Caco-2 (cell line): ENCODE measurements around the gene HMGA1. TPM values are rescaled to one million over a fixed set of nuclear protein-coding genes. Genes with fewer than 3 reads are reported as not detected.

ENCODE experiments used
- BruUV-seq: library from RNA; stranded (reverse); fragments of 400-500 nt; replicated peaks from 2 replicates; lab custom pipeline; 2021; lab: Mats Ljungman, UMichigan
- CTCF ChIA-PET: fragments of 300-600 bp; sonication (Branson Sonifier 250); formaldehyde crosslinking; loops from one replicate; lab custom pipeline; 2022; ENCODE audit warnings: antibody characterized with exemption; lab: Charles Lee
- POLR2A ChIA-PET: fragments of 300-600 bp; sonication (Branson Sonifier 250); formaldehyde crosslinking; loops from one replicate; lab custom pipeline; 2022; ENCODE audit warnings: antibody characterized with exemption; lab: Charles Lee
- DNase-seq, 2 experiments: peaks; one replicate each; pipeline versions ENCODE4 v3.0.0 to v3.0.0-alpha.2; 2020 to 2022
- H3K27me3 ChIP-seq: replicated peaks from 2 replicates; pipeline ENCODE4 v1.6.0; 2011; ENCODE audit warnings: low read length; ENCODE audit not compliant: control insufficient read depth, insufficient read depth
- H3K36me3 ChIP-seq: 2 replicates; pipeline ENCODE4 v1.5.1; 2011; ENCODE audit warnings: low read length; ENCODE audit not compliant: control insufficient read depth, insufficient read depth
- H3K4me1 ChIP-seq: fragments of 250-450 bp; sonication (Bioruptor Pico); 2 replicates; pipeline ENCODE4 v1.5.1; 2020; ENCODE audit warnings: mild to moderate bottlenecking
- H3K4me3 ChIP-seq: 2 replicates; pipeline ENCODE4 v1.5.1; 2011; ENCODE audit warnings: low read depth, mild to moderate bottlenecking, control low read depth, low read length
- H3K9me3 ChIP-seq: fragments of 250-450 bp; sonication (Bioruptor Pico); 2 replicates; pipeline ENCODE4 v1.5.1; 2020; ENCODE audit warnings: mild to moderate bottlenecking, moderate library complexity
- H3K27ac Mint-ChIP-seq: one replicate; pipeline ENCODE4 v1.8.0; 2022; ENCODE audit warnings: mixed read lengths; ENCODE audit not compliant: unreplicated experiment
- H3K27me3 Mint-ChIP-seq: one replicate; pipeline ENCODE4 v1.8.0; 2022; ENCODE audit warnings: mixed read lengths; ENCODE audit not compliant: insufficient read depth, unreplicated experiment
- H3K36me3 Mint-ChIP-seq: one replicate; pipeline ENCODE4 v1.8.0; 2022; ENCODE audit warnings: mild to moderate bottlenecking, mixed read lengths; ENCODE audit not compliant: insufficient read depth, unreplicated experiment
- H3K4me1 Mint-ChIP-seq: one replicate; pipeline ENCODE4 v1.8.0; 2022; ENCODE audit warnings: low read depth, mixed read lengths; ENCODE audit not compliant: unreplicated experiment
- H3K4me3 Mint-ChIP-seq: one replicate; pipeline ENCODE4 v1.8.0; 2022; ENCODE audit warnings: mild to moderate bottlenecking, moderate library complexity, mixed read lengths; ENCODE audit not compliant: unreplicated experiment
- H3K9me3 Mint-ChIP-seq: one replicate; pipeline ENCODE4 v1.8.0; 2022; ENCODE audit warnings: mixed read lengths; ENCODE audit not compliant: unreplicated experiment
- intact Hi-C: fragments of 100-400 bp; cut with micrococcal nuclease; formaldehyde crosslinking; loops from one replicate; pipeline ENCODE4 v1.10.0; 2022; ENCODE audit not compliant: unreplicated experiment
- total RNA-seq: library from RNA; stranded (reverse); gene quantifications from 2 replicates; pipeline ENCODE4 v1.2.3, GENCODE V29; 2022
- TF ChIP-seq, protein P1 (sequence below), 2 experiments: fragments of 200-600 bp in 1 of 2; IDR thresholded peaks; 1 replicate in 1 of 2; 2 replicates in 1 of 2; pipeline versions ENCODE4 v1.5.1 to v1.8.0; 2011 to 2022; ENCODE audit warnings: antibody characterized with exemption in 1 of 2, control low read depth in 1 of 2, inconsistent platforms in 1 of 2, low read depth in 1 of 2, low read length in 1 of 2, mild to moderate bottlenecking in 1 of 2, moderate library complexity in 1 of 2; ENCODE audit not compliant: insufficient read depth in 1 of 2, severe bottlenecking in 1 of 2, unreplicated experiment in 1 of 2

Gene HMGA1
- total RNA-seq, 1 experiment from 2014 or later: 301 TPM

DNA sequence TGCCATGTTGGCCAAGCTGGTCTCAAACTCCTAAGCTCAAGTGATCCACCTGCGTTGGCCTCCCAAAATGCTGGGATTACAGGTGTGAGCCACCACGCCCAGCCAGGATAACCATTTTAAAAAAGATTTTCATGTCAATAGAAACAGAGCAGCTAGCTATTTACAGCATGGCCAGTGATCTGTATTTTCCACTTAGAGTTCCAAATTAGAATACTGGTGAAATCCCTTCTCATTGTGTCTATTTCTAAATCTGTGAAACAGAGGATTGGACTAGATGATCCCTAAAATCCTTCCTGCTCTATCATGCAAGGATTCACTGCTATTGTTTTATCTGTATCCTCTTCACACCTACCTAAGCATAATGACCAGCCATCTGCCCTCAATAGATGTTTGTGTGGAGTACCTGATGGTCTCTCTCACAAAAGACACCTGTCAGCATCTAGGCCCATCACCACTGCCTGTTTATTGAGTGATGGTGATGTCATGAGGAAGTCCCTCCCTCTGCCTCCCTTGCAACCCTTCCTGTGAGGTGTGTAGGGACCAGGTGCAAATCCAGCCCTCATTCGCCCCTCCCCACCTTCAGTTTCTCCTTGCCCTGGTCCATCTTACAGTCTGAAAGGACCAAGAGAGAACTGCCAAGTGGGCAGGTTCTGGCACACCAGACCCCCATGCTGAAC lies 38.6 kb downstream of the HMGA1 start:
- no peak overlapping the region for H3K27ac Mint-ChIP-seq
- POLR2A ChIA-PET: no interaction called here

DNA sequence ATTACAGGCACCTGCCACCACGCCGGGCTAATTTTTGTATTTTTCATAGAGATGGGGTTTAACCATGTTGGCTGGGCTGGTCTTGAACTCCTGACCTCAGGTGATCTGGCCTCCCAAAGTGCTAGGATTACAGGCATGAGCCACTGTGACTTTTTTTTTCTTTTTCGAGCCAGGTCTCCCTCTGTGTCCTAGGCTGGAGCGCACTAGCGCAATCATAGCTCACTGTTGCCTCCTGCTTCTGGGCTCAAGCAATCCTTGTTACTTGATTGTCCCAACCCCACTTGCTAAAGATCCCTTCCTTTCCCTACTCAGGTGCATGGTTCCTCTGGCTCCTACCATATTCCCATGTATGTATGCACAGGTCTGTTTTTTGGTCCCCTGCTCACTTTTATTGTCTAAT lies 39.5 kb downstream of the HMGA1 start:
- Mint-ChIP-seq H3K4me1 (peaks cover 17% of the 10 kb centered on the region), H3K9me3 (no peaks in the 10 kb centered on the region), H3K27ac (no peak overlapping the region), H3K27me3 (no peaks in the 10 kb centered on the region), H3K36me3 (peaks cover 14% of the 10 kb centered on the region), H3K4me3 (no peak overlapping the region)
- H3K36me3 ChIP-seq: no peaks in the 10 kb centered on the region
- no TSS peak for BruUV-seq
- H3K9me3 ChIP-seq: no peaks in the 10 kb centered on the region
- DNase-seq: no peak
- CTCF ChIA-PET: interaction anchor here (0.6 to 2.0 kb wide), 2 partner anchors 139 to 312 kb away, joined by 3 to 7 read pairs; no protein-coding TSS in a partner anchor
- POLR2A ChIA-PET: interaction anchor here (0.6 kb wide), 1 partner anchor 39 kb away, joined by 4 read pairs; the partner anchor contains the start of gene HMGA1
- peaks cover 16% of the 10 kb centered on the region for H3K4me1 ChIP-seq
- intact Hi-C loops: no loop called here
- H3K4me3 ChIP-seq: no peak overlapping the region
- no peaks in the 10 kb centered on the region for H3K27me3 ChIP-seq
- TF ChIP-seq, protein P1, sequence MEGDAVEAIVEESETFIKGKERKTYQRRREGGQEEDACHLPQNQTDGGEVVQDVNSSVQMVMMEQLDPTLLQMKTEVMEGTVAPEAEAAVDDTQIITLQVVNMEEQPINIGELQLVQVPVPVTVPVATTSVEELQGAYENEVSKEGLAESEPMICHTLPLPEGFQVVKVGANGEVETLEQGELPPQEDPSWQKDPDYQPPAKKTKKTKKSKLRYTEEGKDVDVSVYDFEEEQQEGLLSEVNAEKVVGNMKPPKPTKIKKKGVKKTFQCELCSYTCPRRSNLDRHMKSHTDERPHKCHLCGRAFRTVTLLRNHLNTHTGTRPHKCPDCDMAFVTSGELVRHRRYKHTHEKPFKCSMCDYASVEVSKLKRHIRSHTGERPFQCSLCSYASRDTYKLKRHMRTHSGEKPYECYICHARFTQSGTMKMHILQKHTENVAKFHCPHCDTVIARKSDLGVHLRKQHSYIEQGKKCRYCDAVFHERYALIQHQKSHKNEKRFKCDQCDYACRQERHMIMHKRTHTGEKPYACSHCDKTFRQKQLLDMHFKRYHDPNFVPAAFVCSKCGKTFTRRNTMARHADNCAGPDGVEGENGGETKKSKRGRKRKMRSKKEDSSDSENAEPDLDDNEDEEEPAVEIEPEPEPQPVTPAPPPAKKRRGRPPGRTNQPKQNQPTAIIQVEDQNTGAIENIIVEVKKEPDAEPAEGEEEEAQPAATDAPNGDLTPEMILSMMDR (IDR thresholded peaks at IDR 0.05; ENCODE audit: insufficient read depth in 1 of 2, low read depth in 1 of 2, low read length in 1 of 2, severe bottlenecking in 1 of 2, unreplicated experiment in 1 of 2): no peak

More for the DNA sequence above, 38.6 kb downstream of the HMGA1 start:
- H3K4me3 Mint-ChIP-seq: no peak overlapping the region
- CTCF ChIA-PET: interaction anchor here (0.6 kb wide), 1 partner anchor 8 kb away, joined by 5 read pairs; no protein-coding TSS in a partner anchor
- H3K27me3 Mint-ChIP-seq: no peaks in the 10 kb centered on the region
- Histone ChIP-seq H3K36me3 (no peaks in the 10 kb centered on the region), H3K4me1 (peaks cover 16% of the 10 kb centered on the region), H3K4me3 (no peak overlapping the region), H3K27me3 (no peaks in the 10 kb centered on the region), H3K9me3 (no peaks in the 10 kb centered on the region)
- no peak for DNase-seq
- intact Hi-C loops: no loop called here
- TF ChIP-seq, protein P1 (IDR thresholded peaks at IDR 0.05; ENCODE audit: insufficient read depth in 1 of 2, low read depth in 1 of 2, low read length in 1 of 2, severe bottlenecking in 1 of 2, unreplicated experiment in 1 of 2): no peak
- H3K4me1 Mint-ChIP-seq: peaks cover 17% of the 10 kb centered on the region
- no TSS peak for BruUV-seq
- H3K9me3 Mint-ChIP-seq: no peaks in the 10 kb centered on the region
- peaks cover 14% of the 10 kb centered on the region for H3K36me3 Mint-ChIP-seq

DNA sequence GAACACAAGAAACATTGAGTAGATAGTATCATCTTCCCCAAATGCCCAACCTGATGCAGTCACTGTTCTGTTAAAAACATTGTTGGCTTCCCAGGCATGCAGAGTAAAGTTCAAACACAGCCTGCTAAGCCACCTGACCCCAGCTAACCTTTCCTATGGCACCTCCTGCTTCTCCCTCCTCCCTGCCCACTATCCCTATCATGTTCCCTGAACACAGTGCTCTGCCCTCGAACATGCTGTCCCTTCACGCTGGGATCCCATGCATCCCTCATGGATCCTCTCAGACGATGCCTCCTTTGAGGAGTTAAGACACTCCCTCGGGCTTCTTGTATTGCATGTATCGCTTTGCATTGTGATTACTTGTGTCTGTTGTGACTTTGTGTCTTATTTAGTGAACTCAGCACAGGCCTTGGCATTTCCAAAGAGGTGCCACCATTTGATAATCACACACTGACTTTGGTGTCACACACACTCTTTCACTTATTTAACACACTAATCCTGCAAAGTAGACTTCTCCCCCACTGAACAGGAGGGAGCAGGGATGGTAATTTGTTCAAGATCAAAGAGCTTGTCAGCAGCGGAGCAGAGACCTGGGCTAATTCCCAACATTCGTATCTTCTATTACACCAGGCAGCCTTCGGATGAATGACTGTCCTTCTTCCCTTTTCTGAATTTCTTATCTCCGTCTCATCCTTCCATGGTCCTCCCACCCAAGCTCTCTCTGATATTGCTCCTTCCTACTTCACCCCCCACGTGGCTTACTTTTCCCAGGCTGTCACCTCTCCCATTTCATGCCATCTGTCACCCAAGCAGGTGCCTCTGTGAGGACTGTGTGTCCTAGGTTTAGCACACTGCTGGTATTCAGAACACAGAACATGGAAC lies 40.4 kb downstream of the HMGA1 start:
- H3K4me1 Mint-ChIP-seq: peaks cover 17% of the 10 kb centered on the region
- H3K4me3 ChIP-seq: no peak overlapping the region
- peaks cover 14% of the 10 kb centered on the region for H3K36me3 Mint-ChIP-seq
- TF ChIP-seq, protein P1 (IDR thresholded peaks at IDR 0.05; ENCODE audit: insufficient read depth in 1 of 2, low read depth in 1 of 2, low read length in 1 of 2, severe bottlenecking in 1 of 2, unreplicated experiment in 1 of 2): no peak
- no peaks in the 10 kb centered on the region for H3K9me3 Mint-ChIP-seq
- no peaks in the 10 kb centered on the region for H3K36me3 ChIP-seq
- no peaks in the 10 kb centered on the region for H3K27me3 ChIP-seq
- CTCF ChIA-PET: interaction anchor here (2.0 kb wide), 1 partner anchor 138 kb away, joined by 7 read pairs; no protein-coding TSS in a partner anchor
- intact Hi-C loops: no loop called here
- peak; percentile 11 to 44 for DNase-seq
- no peaks in the 10 kb centered on the region for H3K27me3 Mint-ChIP-seq
- peaks cover 16% of the 10 kb centered on the region for H3K4me1 ChIP-seq
- POLR2A ChIA-PET: no interaction called here
- no peak overlapping the region for H3K4me3 Mint-ChIP-seq
- BruUV-seq: no TSS peak
- H3K27ac Mint-ChIP-seq: no peak overlapping the region
- H3K9me3 ChIP-seq: no peaks in the 10 kb centered on the region
